HUDEP-2 (cell line): Measurements from ENCODE around the gene SORCS2.

ENCODE experiments used
- DNase-seq, 76 experiments: peaks; one replicate each; lab custom pipeline; 2025; ENCODE audit not compliant: unreplicated experiment in 76 of 76; lab: John Stamatoyannopoulos, UW

Gene SORCS2

DNA sequence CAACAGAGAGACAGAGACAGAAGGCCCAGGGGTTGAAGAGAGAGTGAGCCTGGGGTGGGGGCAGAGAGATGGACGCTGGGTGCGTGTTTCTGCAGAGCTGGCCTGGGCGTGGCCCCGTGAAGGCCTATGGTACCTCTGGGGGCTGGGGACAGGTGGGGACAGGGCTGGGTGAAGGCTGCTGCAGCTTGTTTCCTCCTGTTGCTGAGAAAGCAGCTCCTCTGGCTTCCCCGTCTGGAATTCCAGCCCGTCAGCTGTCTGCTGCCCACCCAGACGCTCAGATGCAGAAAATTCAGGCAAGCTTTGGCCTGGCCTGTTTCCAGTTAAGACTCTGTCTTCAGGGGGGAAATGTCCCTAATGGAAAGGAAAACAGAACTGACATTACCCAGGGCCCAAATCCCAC, 319.2 kb downstream of the SORCS2 start:
- no peak for DNase-seq

DNA sequence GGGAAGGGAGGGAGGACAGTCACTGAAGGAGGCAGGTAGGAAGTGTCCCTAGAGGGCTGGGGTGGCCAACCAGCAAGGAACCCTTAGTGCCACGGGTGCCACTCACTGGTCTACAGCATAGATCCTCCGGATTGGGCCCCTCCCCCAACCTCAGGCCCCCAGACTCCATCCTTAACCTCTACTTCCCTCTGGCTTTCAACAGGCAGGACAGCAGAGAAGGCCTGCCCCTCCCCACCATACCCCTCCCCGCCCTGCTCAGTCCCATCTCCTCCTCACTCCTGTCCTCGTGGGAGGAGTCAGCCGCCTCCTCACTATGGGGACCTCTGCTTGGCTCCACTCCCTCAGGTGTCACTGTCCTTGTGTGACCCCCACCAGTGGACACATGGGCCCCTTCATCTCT, 320.1 kb downstream of the SORCS2 start:
- DNase-seq = no peak

DNA sequence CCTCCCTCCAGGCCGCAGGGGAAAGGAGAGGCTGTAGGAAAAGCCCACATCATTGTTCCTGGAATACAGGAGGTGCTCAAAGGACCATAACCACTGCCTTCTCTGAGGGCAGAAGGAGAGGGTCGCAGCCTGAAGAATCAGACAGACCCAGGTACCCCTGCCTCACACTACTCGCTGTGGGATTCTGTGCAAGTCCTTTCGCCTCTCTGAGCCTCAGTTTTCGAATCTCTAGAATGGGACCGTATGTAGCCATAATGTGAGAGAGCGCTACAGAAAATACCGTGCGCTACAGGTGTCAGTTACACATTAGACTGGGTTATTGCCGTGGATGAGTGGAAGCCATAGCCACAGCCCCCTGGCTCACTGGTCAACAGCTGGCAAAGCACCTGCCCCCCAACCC, 320.6 kb downstream of the SORCS2 start:
- no peak for DNase-seq

DNA sequence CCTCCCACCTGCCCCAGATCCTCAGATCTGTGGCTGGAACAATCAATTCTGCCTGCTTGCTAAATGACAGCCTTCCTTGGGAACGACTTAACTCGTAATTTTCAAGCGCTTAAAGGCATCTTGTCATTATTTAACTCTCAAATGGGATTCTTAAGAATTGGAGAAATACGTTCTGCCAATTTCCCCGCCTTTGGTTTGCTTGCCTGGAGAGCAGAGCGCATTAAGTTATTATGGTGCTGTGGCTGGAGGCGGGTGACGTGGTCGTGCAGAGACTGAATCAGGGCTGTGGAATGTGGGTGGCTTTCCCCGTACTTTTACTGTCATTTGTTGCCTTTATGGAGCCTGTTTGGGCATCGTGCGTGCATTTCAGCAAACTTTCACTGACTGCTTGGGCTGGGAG, 321.3 kb downstream of the SORCS2 start:
- DNase-seq = no peak

DNA sequence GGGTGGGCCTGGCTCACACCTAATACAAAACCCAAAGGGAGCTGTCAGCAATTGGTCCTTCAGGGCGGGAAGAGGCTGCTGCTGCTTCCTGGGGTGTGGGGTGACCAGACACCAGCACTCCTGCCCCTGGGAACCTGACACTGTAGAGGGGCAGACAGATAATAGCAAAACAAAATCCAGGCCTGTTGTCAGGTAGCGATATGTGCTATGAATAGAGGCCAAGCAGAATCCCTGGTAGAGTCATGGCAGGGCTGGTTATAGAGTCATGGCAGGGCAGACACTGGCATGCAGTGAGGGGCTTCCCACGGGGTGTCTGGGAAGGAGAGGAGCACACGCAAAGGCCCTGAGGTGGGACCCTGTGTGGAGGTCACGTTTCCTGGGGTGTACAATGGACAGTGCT, 321.9 kb downstream of the SORCS2 start:
- DNase-seq = no peak

DNA sequence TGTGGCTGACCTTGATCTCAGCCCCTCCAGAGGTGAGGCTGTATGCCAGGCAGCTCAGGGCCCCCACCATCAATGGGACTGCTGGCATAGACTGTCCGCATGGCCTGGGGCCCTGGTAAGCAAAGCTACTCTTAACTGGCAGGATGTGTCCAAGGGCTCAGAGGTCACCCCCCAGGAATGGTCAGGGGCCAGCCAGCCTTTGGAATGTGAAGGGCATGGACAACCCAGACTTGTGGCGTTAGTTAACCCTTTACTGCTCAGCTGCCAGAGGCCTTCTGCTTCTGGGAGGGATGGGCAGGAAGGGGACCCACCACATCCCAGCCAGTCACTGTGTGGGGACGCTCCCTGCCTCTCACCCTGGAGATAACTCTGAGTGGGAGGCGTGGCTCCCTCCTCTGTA, 322.5 kb downstream of the SORCS2 start:
- no peak for DNase-seq

DNA sequence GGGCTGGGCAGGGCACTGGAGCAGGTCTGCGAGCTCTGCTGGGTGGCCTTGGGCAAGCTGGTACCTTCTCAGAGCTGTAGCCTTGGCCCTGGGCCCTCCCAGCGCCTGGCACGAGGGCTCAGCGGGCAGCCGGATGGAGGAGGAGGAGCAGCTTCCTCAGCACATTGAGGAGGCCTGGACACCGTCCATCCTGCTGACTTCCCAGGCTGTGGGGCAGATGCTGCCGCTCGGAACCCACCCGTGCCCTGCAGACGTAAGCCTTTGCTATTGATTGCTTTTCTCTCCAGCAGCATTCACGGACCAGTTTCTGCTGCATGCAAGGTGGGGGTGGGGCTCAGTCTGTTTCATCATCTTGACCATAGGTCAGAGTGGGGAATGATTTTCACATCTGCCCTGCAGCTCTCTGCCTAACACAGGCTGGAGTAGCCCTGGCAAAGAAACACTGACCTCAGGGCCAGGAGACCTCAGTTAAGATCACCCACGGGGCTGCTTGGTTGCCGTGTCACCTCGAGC, 323.1 kb downstream of the SORCS2 start:
- DNase-seq = no peak

DNA sequence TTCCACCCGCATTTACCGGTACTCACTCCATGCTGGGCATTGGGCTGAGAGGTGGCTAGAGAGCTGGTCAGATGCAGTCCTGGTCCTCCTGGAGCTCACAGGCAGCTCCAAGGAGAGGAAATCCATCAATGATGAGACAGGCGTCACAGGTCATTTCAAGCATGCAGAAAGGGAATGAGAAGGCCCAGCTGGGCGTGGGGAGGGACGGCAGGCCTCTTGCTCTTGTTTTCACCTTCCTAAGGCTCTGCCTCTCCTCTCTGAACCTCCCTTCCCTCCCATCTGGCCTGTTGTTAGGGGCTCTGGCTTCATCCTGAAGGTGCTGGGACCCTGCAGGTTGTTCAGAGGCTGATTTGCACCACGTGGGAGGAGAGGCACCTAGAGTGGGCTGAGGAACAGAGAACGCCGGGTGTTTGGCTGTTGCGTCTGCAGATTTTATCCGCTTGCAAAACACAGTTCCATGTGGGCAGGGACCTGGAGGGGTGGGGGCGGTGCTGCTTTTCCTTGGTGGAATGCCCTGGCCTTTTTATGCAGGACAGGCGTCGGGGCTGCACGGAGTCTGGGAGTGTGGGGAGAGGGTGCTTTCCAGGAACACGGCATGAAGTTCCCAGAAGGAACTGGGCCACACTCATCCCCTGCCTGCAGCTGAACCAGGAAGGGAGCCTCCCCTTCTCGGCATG, 323.9 kb downstream of the SORCS2 start:
- no peak for DNase-seq

DNA sequence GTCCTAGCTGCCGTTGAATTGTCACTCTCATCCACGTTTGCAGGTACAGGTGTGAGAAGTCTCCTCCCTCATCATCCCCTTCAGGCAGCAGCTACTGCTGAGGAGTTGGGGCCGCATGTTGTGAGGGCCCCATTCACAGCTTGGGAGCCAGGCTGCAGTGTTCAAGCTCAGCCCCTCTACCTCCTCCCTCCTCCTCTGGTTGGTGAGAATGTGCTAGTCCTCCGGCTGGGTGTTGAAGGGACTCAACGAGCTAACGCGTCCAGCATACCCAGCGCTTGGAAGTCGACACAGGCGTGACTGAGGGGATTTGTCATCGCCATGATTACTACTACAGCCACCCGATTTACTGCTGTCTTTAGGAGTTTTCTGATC, 324.4 kb downstream of the SORCS2 start:
- no peak for DNase-seq

DNA sequence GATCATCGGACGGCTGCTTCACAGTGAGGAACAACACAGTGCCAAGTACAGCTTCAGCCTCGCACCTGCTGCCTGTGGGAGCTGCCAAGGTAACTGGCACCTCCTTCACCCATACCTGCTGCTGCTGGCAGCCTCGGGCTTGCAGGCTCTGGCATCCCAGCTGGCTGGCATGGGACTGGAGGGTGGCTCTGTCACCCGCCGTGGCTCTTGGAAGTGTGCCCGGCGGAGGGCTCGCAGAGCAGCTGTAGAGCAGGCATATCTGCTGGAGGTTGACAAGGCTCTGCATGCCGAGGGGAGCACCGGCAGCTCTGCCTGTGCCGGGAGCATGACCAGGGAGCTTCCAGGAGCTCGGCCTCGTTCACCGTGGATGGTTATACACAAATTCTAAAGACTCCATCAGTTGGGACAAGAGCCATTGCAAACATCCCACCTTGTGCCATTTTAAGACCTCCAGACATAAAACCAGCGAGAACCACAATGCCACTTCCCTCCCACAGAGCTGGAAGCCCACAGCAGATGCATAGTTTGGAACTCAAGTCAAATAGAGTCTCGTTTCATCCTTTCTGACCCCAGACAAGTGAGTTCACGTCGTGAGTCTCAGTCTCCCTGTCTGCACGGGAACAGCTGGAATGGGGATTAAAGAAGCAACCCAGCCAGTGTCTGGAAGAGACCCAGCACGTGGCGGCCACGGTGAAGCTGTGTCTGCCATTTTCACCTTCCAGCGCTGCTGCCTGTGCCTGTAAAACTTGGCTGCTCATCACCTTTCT, 326.7 kb downstream of the SORCS2 start:
- no peak for DNase-seq

DNA sequence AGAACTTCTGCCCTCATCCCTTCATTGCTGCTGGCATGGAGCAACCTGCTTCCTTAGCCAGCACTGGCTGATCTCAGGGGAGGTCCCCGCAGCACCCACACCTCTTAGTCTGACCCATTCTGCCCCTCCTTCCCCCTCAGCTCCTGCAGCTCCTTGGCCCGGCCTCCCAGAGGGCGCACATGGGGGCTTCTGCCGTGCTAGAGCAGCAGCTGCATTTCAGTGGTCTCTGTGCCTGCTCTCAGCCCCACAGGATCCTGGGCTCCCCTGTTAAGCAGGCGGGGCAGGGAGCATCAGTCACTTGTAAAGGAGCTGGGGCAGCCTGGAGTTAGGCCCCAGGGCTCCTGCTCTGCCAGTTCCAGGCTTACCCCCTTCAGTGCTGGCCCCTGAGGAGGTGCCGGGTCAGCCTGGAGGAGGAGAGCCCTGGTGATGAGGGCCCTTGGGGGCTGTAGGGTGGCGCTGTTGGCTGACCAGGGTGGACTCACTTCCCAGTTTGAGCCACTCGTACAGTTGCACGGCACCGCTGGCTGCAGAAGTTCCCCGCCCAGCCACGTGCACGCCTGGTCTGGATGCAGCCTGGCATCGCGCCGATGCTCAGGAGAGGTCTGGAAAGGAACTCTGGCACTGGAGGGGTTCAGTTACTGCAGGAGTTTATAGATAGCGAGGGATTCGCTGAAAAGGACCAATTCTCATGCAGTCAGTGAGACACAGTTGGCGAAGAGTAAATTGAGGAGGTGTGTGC, 327.5 kb downstream of the SORCS2 start:
- no peak for DNase-seq

DNA sequence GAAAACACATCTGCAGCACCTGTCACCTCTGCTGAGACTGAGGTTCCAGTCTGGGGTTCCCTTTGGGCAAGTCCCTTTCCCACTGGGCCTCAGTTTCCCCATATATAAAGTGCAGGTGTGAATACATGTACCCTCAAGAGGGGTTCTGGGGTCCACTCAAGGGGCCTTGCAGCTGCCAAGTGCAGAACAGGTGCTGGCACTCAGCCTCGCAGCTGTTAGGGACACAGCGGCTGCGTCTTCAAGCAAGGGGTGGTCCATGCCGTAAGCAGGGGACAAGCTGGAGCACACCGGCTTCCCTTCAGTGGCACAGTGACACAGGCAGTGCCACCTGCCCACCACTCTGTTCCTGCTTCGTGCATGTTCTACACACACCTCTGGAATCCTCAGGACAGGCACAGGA, 329.3 kb downstream of the SORCS2 start:
- DNase-seq = no peak

DNA sequence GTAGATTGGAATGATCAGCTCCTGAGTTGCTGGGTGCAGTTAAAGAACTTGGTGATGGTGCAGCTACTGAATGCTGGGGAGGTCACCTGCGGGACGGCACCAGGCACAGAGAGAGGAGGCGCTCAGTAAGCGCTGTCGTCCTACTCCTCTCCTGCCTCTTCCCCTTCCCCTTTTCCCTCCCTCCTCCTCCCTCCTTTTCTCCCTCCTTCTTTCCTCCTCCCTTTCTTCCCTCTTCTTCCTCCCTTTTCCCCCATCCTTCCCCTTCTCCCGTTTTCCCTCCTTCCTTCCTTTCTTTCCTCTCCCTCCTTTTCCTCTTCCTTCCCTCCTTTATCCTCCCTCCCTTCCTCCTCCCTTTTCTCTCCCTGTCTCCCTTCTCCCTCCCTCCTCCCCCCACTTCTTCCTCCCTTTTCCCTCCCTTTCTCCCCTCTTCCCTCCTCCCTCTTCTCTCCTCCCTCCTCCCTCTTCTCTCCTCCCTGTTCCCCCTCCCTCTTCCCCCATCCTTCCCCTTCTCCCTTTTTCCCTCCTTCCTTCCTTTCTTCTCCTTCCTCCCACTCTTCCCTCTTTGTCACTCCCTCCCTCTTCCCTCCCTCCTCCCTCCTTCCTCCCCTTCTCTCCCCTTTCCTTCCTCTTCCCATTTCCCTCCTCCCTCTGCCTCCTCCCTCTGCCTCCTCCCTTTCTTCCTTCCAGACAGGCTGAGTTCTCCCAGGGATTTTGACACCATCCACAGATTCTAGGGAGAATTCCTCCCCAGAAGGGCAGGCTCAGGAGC, 330.3 kb downstream of the SORCS2 start:
- DNase-seq = no peak

DNA sequence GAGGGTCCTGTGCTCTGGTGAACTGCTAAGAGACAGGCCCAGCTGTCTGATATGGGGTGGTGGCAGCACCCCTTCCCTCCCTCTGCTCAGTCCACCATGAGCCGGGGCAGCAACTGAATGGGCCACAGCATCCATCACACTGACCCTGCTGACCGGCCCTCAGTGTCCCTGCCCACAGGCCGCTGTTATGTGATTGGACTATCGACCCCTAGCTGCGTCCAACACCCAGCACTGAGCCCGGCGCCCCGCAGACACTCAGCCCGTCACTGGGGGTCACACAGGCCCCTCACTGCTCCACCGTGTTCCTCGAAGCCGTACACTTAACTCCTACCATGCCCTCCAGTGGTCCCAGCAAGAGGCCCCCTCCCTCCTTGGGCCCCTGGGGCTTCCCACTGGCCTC, 331.2 kb downstream of the SORCS2 start:
- DNase-seq = no peak

DNA sequence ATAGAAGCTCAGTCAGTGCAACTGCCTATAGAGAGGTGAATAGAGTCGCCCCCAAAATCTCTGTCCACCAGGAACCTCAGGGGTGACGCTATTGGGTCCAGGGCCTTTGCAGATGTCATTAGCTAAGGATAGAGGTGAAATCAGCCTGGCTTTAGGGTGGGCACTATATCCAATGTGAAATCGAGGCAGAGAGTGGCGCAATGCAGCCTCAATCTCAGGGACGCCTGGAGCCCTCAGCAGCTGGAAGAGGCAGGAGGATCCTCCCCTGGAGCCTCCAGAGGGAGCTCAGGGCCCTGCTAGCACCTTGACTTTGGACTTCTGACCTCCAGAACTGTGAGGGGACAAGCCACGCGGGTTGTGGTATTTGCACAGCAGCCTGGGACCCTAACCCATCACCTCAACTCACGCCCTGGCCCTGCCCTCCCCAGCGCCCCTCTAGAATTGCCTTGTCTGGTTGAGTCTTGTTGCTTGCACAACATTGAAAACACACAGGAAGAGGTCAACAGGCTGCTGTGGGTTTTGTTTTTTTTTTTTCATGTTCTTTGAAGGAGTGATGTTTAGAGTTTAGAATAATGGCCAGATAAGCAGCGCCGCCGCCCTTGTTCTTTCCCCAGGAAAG, 331.8 kb downstream of the SORCS2 start:
- DNase-seq = no peak

DNA sequence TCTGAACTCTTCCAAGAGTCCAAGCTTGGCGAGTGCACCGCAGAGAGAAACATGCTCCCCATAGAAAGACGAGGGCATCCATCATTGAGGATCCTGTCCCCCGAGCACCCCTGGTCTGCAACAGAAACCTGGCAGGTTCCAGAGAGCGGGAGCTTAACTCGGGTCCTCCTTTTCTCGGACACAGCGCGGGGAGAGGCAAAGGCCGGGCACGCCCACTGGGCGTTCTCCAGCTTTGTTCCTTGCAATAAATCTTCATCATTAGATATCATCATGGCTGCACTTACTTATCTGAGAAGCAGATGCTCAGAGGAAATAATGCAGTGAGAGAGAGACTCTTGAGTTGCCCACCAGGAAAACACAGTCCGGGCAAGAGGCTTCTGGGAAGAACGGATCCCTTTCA, 332.5 kb downstream of the SORCS2 start:
- no peak for DNase-seq

DNA sequence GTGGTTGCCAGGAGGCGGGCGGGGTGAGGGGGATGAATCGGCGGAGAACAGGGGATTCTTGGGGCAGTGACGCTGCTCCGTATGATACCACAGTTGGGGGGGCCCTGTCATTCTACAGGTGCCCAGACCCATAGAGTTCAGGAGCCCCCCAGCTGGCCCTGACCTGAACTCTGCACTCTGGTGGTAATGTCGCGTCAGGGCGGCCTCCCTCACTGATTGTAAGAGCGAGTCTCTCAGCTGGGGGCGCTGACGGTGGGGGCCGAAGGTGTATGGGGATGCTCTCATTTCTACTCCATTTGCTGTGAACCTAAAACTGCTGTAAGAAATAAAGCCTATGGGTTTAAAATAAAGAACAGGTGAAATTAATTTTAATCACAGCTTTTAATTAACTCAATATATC, 334.2 kb downstream of the SORCS2 start:
- DNase-seq = no peak

DNA sequence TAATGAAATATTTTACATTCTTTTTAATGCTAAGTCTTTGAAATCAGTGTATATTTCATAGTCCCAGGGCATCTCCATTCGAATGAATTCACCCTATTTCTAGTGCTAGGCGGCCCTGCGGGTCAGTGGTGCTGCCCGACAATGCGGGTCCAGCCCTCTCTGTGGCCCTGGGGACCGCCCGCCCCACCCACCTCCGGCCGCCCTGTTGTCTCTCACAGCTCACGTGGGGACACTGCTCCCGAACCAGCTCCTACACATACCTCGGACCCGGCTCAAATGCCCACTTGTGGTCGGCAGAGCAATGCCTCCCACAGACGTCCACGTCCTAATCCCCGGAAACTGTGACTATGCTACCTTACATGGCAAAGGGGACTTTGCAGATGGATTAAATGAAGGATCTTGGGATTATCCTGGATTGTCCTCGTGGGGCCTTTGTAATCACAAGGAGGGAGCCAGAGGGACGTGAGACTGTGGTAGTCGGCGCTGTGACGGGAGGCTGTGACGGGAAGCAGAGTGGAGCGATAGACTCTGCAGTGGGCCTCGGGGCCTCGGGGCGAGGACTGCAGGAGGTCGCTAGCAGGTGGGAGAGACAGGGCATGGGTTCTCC, 334.7 kb downstream of the SORCS2 start:
- DNase-seq = no peak

DNA sequence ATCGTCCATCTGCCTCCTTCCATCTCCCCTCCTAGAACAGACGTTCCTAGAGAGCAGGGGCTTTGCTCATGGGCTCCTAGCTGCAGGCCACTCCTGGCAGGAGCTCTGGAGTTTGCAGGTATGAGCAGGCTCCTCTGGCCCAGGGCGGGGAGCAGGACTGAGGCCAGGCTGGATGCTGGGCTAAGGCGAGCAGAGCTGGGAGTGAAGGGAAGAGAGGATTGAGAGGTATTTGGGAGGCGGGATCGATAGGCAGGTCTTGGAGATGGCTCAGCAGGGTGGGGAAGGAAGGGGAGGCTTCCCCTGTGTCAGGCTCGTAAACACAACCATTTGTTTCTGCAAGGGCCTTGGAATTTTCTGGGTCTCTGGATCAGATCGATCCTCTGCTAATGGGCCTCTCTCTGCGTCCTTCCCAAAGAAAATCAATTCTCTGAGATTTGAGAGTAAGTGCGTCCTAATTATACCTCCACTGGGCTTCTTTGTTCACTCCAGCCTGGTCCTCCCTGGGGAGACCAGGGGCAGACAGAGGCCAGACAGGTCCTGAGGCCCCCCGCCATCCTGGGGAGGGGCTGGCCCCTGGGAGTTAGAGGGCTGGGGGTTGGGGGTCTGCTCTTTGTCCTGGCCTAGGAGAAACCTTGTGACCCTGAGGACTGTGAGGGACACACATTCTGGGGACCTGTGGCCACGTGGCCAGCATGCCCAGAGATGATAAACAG, 337.2 kb downstream of the SORCS2 start:
- DNase-seq = no peak

DNA sequence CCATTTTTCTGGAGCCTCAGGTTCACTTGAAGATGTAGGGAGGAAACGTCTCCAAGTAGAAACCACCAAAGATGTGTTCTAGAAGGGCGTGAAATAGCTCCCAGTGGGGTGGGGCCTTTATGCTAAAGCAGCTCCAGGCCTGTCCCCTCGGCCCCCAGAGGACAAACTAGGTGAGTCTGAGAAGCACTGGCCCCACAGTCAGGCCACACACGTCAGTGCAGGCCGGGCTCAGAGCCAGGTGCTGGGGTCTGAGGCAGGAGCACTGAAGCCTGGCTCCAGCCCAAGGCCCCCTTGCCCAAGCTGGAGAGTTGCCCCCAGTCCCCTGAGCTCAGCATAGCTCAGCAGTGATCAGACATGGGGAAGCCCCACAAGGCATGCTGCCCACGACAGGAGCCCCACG, 337.7 kb downstream of the SORCS2 start:
- DNase-seq = no peak
